Omental fat pad (tissue), 4 donors: ENCODE measurements around the gene PPP3CA. TPM values are rescaled to one million over a fixed set of nuclear protein-coding genes. Genes with fewer than 3 reads are reported as not detected.

ENCODE experiments used
- ATAC-seq: fragments of 150-250 bp; one replicate; pipeline ENCODE4 v1.9.1; 2016; ENCODE audit warnings: mild to moderate bottlenecking, moderate library complexity; ENCODE audit not compliant: low FRiP score
- DNase-seq: peaks from one replicate; pipeline ENCODE4 v3.0.0-alpha.2; 2019; ENCODE audit warnings: low spot score
- CTCF ChIP-seq, 3 donors: fragments of 450-650 bp; IDR thresholded peaks; one replicate each; pipeline ENCODE4 v1.5.1; 2016 to 2017; ENCODE audit warnings: antibody characterized with exemption in 3 of 3, mild to moderate bottlenecking in 3 of 3, moderate library complexity in 2 of 3
- total RNA-seq, 4 donors: library from RNA; depleted of rRNA; stranded (reverse); fragments of >200 nt; gene quantifications; one replicate each; pipeline ENCODE4 v1.1.0, GENCODE V29; 2016

Gene PPP3CA
- total RNA-seq, 4 donors from 2014 or later = 29.8 to 56.6 (median 35.3) TPM

GRCh38 chr4:101283434-101283833 lies 63.9 kb downstream of the PPP3CA start:
- ATAC-seq = no peak
- no peak for DNase-seq
- TF ChIP-seq CTCF (IDR thresholded peaks at IDR 0.05) = no peak

- ATAC-seq (no peak), DNase-seq (no peak)
- TF ChIP-seq CTCF (IDR thresholded peaks at IDR 0.05) = no peak
Measured at GRCh38 chr4:101282076-101282844, 65.1 kb downstream of the PPP3CA start.

- no peak for ATAC-seq
- no peak for TF ChIP-seq CTCF (IDR thresholded peaks at IDR 0.05)
- DNase-seq = no peak
Measured at GRCh38 chr4:101280866-101281600, 66.3 kb downstream of the PPP3CA start.

- ATAC-seq = peak; percentile 78
- no peak for TF ChIP-seq CTCF (IDR thresholded peaks at IDR 0.05)
- no peak for DNase-seq
Measured at GRCh38 chr4:101279377-101279871, 67.9 kb downstream of the PPP3CA start.

GRCh38 chr4:101277671-101278070 lies 69.7 kb downstream of the PPP3CA start:
- DNase-seq (no peak), ATAC-seq (no peak)

GRCh38 chr4:101276661-101277060 lies 70.7 kb downstream of the PPP3CA start:
- DNase-seq (no peak), ATAC-seq (no peak)
- TF ChIP-seq CTCF (IDR thresholded peaks at IDR 0.05) = no peak

More at GRCh38 chr4:101277671-101278070, 69.7 kb downstream of the PPP3CA start:
- no peak for TF ChIP-seq CTCF (IDR thresholded peaks at IDR 0.05)
